Natural killer cell (primary cell): ENCODE data around the gene KCNS1. TPM values are rescaled to one million over a fixed set of nuclear protein-coding genes. Genes with fewer than 3 reads are reported as not detected.

Experiments
- ATAC-seq, 3 donors: fragments of 150-1000 bp in 2 of 3; fragments of 200-7000 bp in 1 of 3; cut with Tn5 transposase; 1 replicate in 1 of 3; 2 replicates in 2 of 3; pipeline ENCODE4 v1.10.0; 2021; ENCODE audit warnings: mild to moderate bottlenecking in 2 of 3, moderate library complexity in 2 of 3
- DNase-seq, 2 donors: peaks; one replicate each; pipeline versions ENCODE4 v3.0.0 to v3.0.0-alpha.2; 2013 to 2021; ENCODE audit warnings: mixed read lengths in 1 of 2
- H3K27ac ChIP-seq: one replicate; pipeline ENCODE4 v1.5.1; 2013; ENCODE audit warnings: mild to moderate bottlenecking, low read length
- H3K27me3 ChIP-seq: one replicate; pipeline ENCODE4 v1.6.1; 2013; ENCODE audit warnings: low read length; ENCODE audit not compliant: control insufficient read depth, insufficient read depth
- H3K36me3 ChIP-seq: one replicate; pipeline ENCODE4 v1.6.1; 2013; ENCODE audit warnings: low read length; ENCODE audit not compliant: control insufficient read depth, insufficient read depth
- H3K4me1 ChIP-seq: one replicate; pipeline ENCODE4 v1.6.1; 2013; ENCODE audit warnings: low read length; ENCODE audit not compliant: control insufficient read depth, insufficient read depth
- H3K4me3 ChIP-seq: one replicate; pipeline ENCODE4 v1.5.1; 2013; ENCODE audit warnings: low read length
- H3K9me3 ChIP-seq: one replicate; pipeline ENCODE4 v1.6.1; 2013; ENCODE audit warnings: low read length; ENCODE audit not compliant: control insufficient read depth, insufficient read depth
- H3K27ac Mint-ChIP-seq, 2 donors: one replicate each; pipeline ENCODE4 v1.8.0; 2022; ENCODE audit warnings: mild to moderate bottlenecking in 2 of 2, mixed read lengths in 2 of 2, moderate library complexity in 1 of 2
- H3K27me3 Mint-ChIP-seq, 2 donors: one replicate each; pipeline ENCODE4 v1.8.0; 2022; ENCODE audit warnings: low read depth in 2 of 2, mixed read lengths in 2 of 2
- H3K36me3 Mint-ChIP-seq: one replicate; pipeline ENCODE4 v1.8.0; 2022; ENCODE audit warnings: mixed read lengths
- H3K4me1 Mint-ChIP-seq, 2 donors: one replicate each; pipeline ENCODE4 v1.8.0; 2022; ENCODE audit warnings: mixed read lengths in 2 of 2
- H3K4me3 Mint-ChIP-seq: one replicate; pipeline ENCODE4 v1.8.0; 2022; ENCODE audit warnings: mild to moderate bottlenecking, moderate library complexity, mixed read lengths
- H3K9me3 Mint-ChIP-seq, 2 donors: one replicate each; pipeline ENCODE4 v1.8.0; 2022; ENCODE audit warnings: mixed read lengths in 2 of 2
- CTCF ChIP-seq: fragments of 200-600 bp; IDR thresholded peaks from one replicate; pipeline ENCODE4 v1.8.0; 2022; ENCODE audit warnings: antibody characterized with exemption
- WGBS: methylation state at CpG from one replicate; pipeline ENCODE4 v1.1.7; 2013; ENCODE audit warnings: missing lambda C conversion rate; ENCODE audit not compliant: insufficient coverage; 5-methylcytosine and 5-hydroxymethylcytosine counted together
- intact Hi-C: fragments of 100-400 bp; cut with micrococcal nuclease; formaldehyde crosslinking; loops from one replicate; pipeline ENCODE4 v1.14.2; 2022
- total RNA-seq, 4 donors: library from RNA; stranded (reverse); fragments of 120-200 nt in 1 of 4; gene quantifications; one replicate each; pipeline versions ENCODE4 v1.2.3 to v1.2.4, GENCODE V29; 2013 to 2022

KCNS1 gene
- total RNA-seq, 3 donors from 2014 or later (not counting 1 experiment from before 2014, with no cell fraction given), result not detected

GRCh38 chr20:45049438-45049837, 51.5 kb downstream of the KCNS1 start:
- no peaks in the 10 kb centered on the region for H3K27me3 ChIP-seq
- DNase-seq, result no peak
- peak; percentile 16 to 57 (median 39) for ATAC-seq
- intact Hi-C loops, result no loop called here
- Mint-ChIP-seq H3K4me1 (peaks cover 61 to 73% of the 10 kb centered on the region in 2 donors), H3K27me3 (no peaks in the 10 kb centered on the region), H3K4me3 (peak overlapping the region; percentile 75), H3K27ac (peak overlapping the region; percentile 72 to 96), H3K36me3 (no peaks in the 10 kb centered on the region), H3K9me3 (no peaks in the 10 kb centered on the region)
- peaks cover 31% of the 10 kb centered on the region for H3K4me1 ChIP-seq
- H3K9me3 ChIP-seq, result no peaks in the 10 kb centered on the region
- peak overlapping the region; percentile 4 for H3K27ac ChIP-seq
- peaks cover 23% of the 10 kb centered on the region for H3K36me3 ChIP-seq
- no peak overlapping the region for H3K4me3 ChIP-seq
- TF ChIP-seq CTCF, result no peak
- 69% methylated on average over 1 of the region's 3 CpGs for WGBS

DNA sequence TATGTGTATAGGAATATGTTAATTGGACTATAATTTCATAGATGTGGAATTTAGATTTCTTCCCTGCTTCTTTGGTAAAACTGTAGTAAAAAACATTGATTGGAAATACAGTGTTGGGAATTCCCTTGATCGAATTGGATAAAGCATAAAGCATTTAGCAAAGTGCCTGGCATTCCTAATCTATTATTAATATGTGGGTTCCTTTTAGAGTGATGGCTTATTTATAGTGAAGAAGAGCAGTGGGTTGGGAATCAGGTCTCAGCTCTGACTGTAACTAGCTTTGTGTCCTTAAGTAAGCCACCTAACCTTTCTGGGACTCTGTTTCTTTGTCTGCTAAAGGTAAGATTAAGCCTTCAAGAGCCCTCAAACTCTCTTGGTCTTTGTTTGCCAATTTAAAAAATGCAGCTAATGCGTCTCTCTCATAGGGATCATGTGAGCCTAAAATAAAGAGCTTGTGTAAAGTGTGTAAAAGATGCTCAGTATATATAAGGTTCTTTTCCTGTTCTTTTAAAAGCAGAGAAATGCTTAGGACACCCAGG, 53.3 kb downstream of the KCNS1 start:
- intact Hi-C loops, result no loop called here
- Mint-ChIP-seq H3K36me3 (no peaks in the 10 kb centered on the region), H3K27me3 (no peaks in the 10 kb centered on the region), H3K9me3 (no peaks in the 10 kb centered on the region), H3K27ac (peak overlapping the region; percentile 72 to 96), H3K4me3 (no peak overlapping the region), H3K4me1 (peaks cover 53 to 63% of the 10 kb centered on the region in 2 donors)
- no peak for TF ChIP-seq CTCF
- no peaks in the 10 kb centered on the region for H3K9me3 ChIP-seq
- H3K27me3 ChIP-seq, result no peaks in the 10 kb centered on the region
- peaks cover 21% of the 10 kb centered on the region for H3K4me1 ChIP-seq
- H3K27ac ChIP-seq, result no peak overlapping the region
- no peak for ATAC-seq
- WGBS, result 100% methylated on average over 2 of the region's 2 CpGs
- DNase-seq, result no peak
- peaks cover 26% of the 10 kb centered on the region for H3K36me3 ChIP-seq
- no peak overlapping the region for H3K4me3 ChIP-seq

GRCh38 chr20:45044601-45045000, 56.3 kb downstream of the KCNS1 start:
- WGBS, result 100% methylated on average over 2 of the region's 3 CpGs
- Mint-ChIP-seq H3K27me3 (no peaks in the 10 kb centered on the region), H3K27ac (peak overlapping the region in 1 of 2 donors; percentile 64), H3K36me3 (no peaks in the 10 kb centered on the region), H3K9me3 (no peaks in the 10 kb centered on the region), H3K4me3 (no peak overlapping the region), H3K4me1 (peaks cover 59 to 69% of the 10 kb centered on the region in 2 donors)
- no peak for ATAC-seq
- H3K4me3 ChIP-seq, result no peak overlapping the region
- no peaks in the 10 kb centered on the region for H3K9me3 ChIP-seq
- no peaks in the 10 kb centered on the region for H3K27me3 ChIP-seq
- no peak overlapping the region for H3K27ac ChIP-seq
- H3K36me3 ChIP-seq, result peaks cover 40% of the 10 kb centered on the region
- DNase-seq, result no peak
- peaks cover 8% of the 10 kb centered on the region for H3K4me1 ChIP-seq
- intact Hi-C loops, result loop anchor here (1.0 to 5.0 kb wide), 3 partner anchors 33 to 246 kb away; no protein-coding TSS in a partner anchor
- no peak for TF ChIP-seq CTCF

- Mint-ChIP-seq H3K4me1 (peaks cover 59 to 67% of the 10 kb centered on the region in 2 donors), H3K27me3 (no peaks in the 10 kb centered on the region), H3K36me3 (no peaks in the 10 kb centered on the region), H3K4me3 (no peak overlapping the region), H3K9me3 (no peaks in the 10 kb centered on the region), H3K27ac (peak overlapping the region; percentile 39 to 64)
- no peaks in the 10 kb centered on the region for H3K9me3 ChIP-seq
- DNase-seq (peak in 1 of 2 donors; percentile 83), ATAC-seq (peak; percentile 92)
- peaks cover 39% of the 10 kb centered on the region for H3K36me3 ChIP-seq
- no peak overlapping the region for H3K4me3 ChIP-seq
- H3K27me3 ChIP-seq, result no peaks in the 10 kb centered on the region
- peaks cover 8% of the 10 kb centered on the region for H3K4me1 ChIP-seq
- TF ChIP-seq CTCF, result peak; percentile 86
- H3K27ac ChIP-seq, result no peak overlapping the region
- intact Hi-C loops, result loop anchor here (1.0 to 5.0 kb wide), 3 partner anchors 33 to 247 kb away; no protein-coding TSS in a partner anchor
- WGBS, result 58% methylated on average over 4 of the region's 5 CpGs
Observed at GRCh38 chr20:45044084-45044573, 56.8 kb downstream of the KCNS1 start.
